GM23248 (cell line): ENCODE measurements around the gene ANO6. TPM values are rescaled to one million over a fixed set of nuclear protein-coding genes. Genes with fewer than 3 reads are reported as not detected.

ENCODE experiments used
- DNase-seq: peaks from one replicate; pipeline ENCODE4 v3.0.0-alpha.2; 2015
- H2AFZ ChIP-seq: fragments of 200-600 bp; sonication (generic); 2 replicates; pipeline ENCODE4 v1.6.1; 2016; ENCODE audit warnings: antibody characterized with exemption
- H3F3A ChIP-seq: fragments of 200-600 bp; sonication (generic); 2 replicates; pipeline ENCODE4 v1.6.1; 2016; ENCODE audit warnings: mild to moderate bottlenecking, antibody characterized with exemption, mixed run types; ENCODE audit not compliant: insufficient read depth
- H3K27ac ChIP-seq: fragments of 200-600 bp; sonication (generic); 2 replicates; pipeline ENCODE4 v1.5.1; 2016; ENCODE audit warnings: mild to moderate bottlenecking
- H3K27me3 ChIP-seq: fragments of 200-600 bp; sonication (generic); replicated peaks from 2 replicates; pipeline ENCODE4 v1.6.1; 2016; ENCODE audit warnings: mild to moderate bottlenecking; ENCODE audit not compliant: insufficient read depth
- H3K36me3 ChIP-seq: fragments of 200-600 bp; sonication (generic); 2 replicates; pipeline ENCODE4 v1.6.1; 2016; ENCODE audit warnings: low read depth, mild to moderate bottlenecking
- H3K4me1 ChIP-seq: fragments of 200-600 bp; sonication (generic); 2 replicates; pipeline ENCODE4 v1.6.1; 2016; ENCODE audit warnings: mild to moderate bottlenecking; ENCODE audit not compliant: insufficient read depth
- H3K4me2 ChIP-seq: fragments of 200-600 bp; sonication (generic); one replicate; pipeline ENCODE4 v1.6.1; 2016; ENCODE audit warnings: mild to moderate bottlenecking; ENCODE audit not compliant: unreplicated experiment
- H3K4me3 ChIP-seq: fragments of 200-600 bp; sonication (generic); 2 replicates; pipeline ENCODE4 v1.5.1; 2016; ENCODE audit warnings: mild to moderate bottlenecking
- H3K79me2 ChIP-seq: fragments of 200-600 bp; sonication (generic); 2 replicates; pipeline ENCODE4 v1.6.1; 2016; ENCODE audit warnings: mild to moderate bottlenecking; ENCODE audit not compliant: insufficient read depth
- H3K9ac ChIP-seq: fragments of 200-600 bp; sonication (generic); 2 replicates; pipeline ENCODE4 v1.6.1; 2016; ENCODE audit warnings: mild to moderate bottlenecking
- H3K9me2 ChIP-seq: fragments of 200-600 bp; sonication (generic); 2 replicates; pipeline ENCODE4 v1.6.1; 2016; ENCODE audit warnings: mixed run types, mild to moderate bottlenecking, moderate library complexity; ENCODE audit not compliant: insufficient read depth
- H3K9me3 ChIP-seq: fragments of 200-600 bp; sonication (generic); one replicate; pipeline ENCODE4 v1.6.1; 2017; ENCODE audit warnings: low read depth
- H4K20me1 ChIP-seq: fragments of 200-600 bp; sonication (generic); 2 replicates; pipeline ENCODE4 v1.6.0; 2016; ENCODE audit not compliant: insufficient read depth
- EZH2 ChIP-seq: fragments of 200-600 bp; sonication (generic); IDR thresholded peaks from 2 replicates; pipeline ENCODE4 v1.6.1; 2018; ENCODE audit warnings: antibody characterized with exemption, mild to moderate bottlenecking; ENCODE audit not compliant: insufficient read depth, poor library complexity, severe bottlenecking
- EZH2phosphoT487 ChIP-seq: fragments of 200-600 bp; sonication (generic); IDR thresholded peaks from 2 replicates; pipeline ENCODE4 v1.6.1; 2018; ENCODE audit warnings: antibody characterized with exemption, moderate library complexity, mild to moderate bottlenecking, low read depth; ENCODE audit not compliant: insufficient read depth
- WGBS, 2 experiments: methylation state at CpG; one replicate each; pipeline ENCODE4 v1.1.6; 2015 to 2017; ENCODE audit warnings: low lambda C conversion rate in 2 of 2, low coverage in 1 of 2; ENCODE audit errors: missing lambda C conversion rate in 2 of 2; 5-methylcytosine and 5-hydroxymethylcytosine counted together
- in situ Hi-C: fragments of 300-500 bp; cut with MboI; formaldehyde crosslinking; loops from 2 replicates; pipeline ENCODE4 v1.15.0; 2020
- polyA plus RNA-seq: library from polyadenylated mRNA; unstranded; fragments of >200 nt; fragmentation: Nextera tagmentation; extraction: Ambion mirVana; gene quantifications from 2 replicates; pipeline ENCODE4 v1.2.1, GENCODE V29; 2016
- total RNA-seq: library from RNA; depleted of rRNA; stranded (reverse); fragments of >200 nt; shearing (Covaris generic); gene quantifications from 2 replicates; pipeline ENCODE4 v1.2.3, GENCODE V29; 2014

ANO6 gene
- total and polyA plus RNA-seq, 2 experiments from 2014 or later = 50.1 to 65.4 TPM

DNA sequence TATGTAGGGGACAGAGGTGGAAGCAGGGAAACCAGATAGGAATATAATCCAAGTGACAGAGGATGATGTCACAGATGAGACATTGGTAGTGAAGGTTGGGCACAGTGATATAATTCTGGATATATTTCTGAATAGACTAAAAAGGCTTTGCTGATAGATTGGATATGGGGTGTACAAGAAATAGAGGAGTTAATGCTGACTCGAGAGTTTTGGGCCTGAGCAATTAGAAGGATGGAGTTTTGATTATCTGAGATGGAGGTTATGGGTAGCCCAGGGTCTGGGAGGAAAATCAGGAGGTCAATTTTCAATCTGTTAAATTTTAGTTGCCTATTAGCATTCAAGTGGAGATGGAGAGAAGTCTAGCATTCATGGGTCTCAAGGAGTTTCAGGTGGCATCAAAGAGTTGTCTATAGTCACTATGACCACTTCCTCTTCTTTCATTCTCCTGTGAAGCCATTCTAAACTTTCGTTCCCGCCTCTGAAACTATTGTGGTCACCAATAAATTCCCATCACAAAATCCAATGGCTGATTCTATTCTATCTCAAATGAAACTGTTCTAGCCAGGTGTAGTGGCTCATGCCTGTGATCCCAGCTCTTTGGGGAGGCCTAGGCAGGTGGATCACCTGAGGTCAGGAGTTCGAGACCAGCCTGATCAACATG lies 10.6 kb upstream of the ANO6 start:
- in situ Hi-C loops = no loop called here
- Histone ChIP-seq H3K4me2 (no peak overlapping the region), H2AFZ (no peak overlapping the region), H3K27me3 (no peaks in the 10 kb centered on the region), H3K4me1 (no peaks in the 10 kb centered on the region), H3K9ac (no peak overlapping the region), H3K36me3 (no peaks in the 10 kb centered on the region), H3K9me3 (no peaks in the 10 kb centered on the region), H3F3A (0 out of 2 replicates have a peak, but pooled peaks cover 8% of the 10 kb centered on the region), H4K20me1 (no peaks in the 10 kb centered on the region), H3K4me3 (no peak overlapping the region), H3K9me2 (no peaks in the 10 kb centered on the region), H3K79me2 (no peaks in the 10 kb centered on the region), H3K27ac (no peak overlapping the region)
- DNase-seq = no peak
- 92 to 95% methylated on average over 4 of the region's 4 CpGs for WGBS, 2 experiments
- no peak for TF ChIP-seq EZH2

- Histone ChIP-seq H3K4me2 (no peak overlapping the region), H3F3A (0 out of 2 replicates have a peak, but pooled peaks cover 8% of the 10 kb centered on the region), H4K20me1 (no peaks in the 10 kb centered on the region), H3K4me3 (no peak overlapping the region), H2AFZ (no peak overlapping the region), H3K9me3 (no peaks in the 10 kb centered on the region), H3K4me1 (no peaks in the 10 kb centered on the region), H3K27me3 (no peaks in the 10 kb centered on the region), H3K36me3 (no peaks in the 10 kb centered on the region), H3K27ac (0 out of 2 replicates have a peak overlapping the region, but pooled peaks have one; percentile 47), H3K9ac (no peak overlapping the region), H3K9me2 (no peaks in the 10 kb centered on the region), H3K79me2 (no peaks in the 10 kb centered on the region)
- peak; percentile 72 for DNase-seq
- 79% methylated on average over 9 of the region's 9 CpGs for WGBS, 2 experiments
- in situ Hi-C loops = no loop called here
- no peak for TF ChIP-seq EZH2phosphoT487
- no peak for TF ChIP-seq EZH2
Measured at GRCh38 chr12:45208604-45209487, 7.0 kb upstream of the ANO6 start.

DNA sequence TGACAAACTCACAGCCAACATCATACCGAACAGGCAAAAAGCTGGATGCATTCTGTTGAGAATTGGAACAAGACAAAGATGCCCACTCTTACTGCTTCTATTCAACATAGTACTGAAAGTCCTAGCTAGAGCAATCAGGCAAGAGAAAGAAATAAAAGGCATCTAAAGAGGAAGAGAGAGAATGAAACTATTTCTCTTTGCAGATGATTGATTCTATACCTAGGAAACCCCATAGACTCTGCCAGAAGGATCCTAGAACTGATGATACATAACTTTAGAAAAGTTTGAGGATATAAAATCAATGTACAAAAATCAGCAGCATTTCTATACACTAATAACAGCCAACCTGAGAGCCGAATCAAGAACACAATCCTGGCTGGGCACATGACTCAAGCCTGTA lies 6.1 kb upstream of the ANO6 start:
- Histone ChIP-seq H4K20me1 (no peaks in the 10 kb centered on the region), H3F3A (peaks cover 14% of the 10 kb centered on the region; the same call in 1 of the 2 replicates), H3K79me2 (no peaks in the 10 kb centered on the region), H3K4me2 (no peak overlapping the region), H3K27me3 (no peaks in the 10 kb centered on the region), H2AFZ (no peak overlapping the region), H3K4me1 (peaks cover 7% of the 10 kb centered on the region; the same call in 1 of the 2 replicates), H3K9me3 (no peaks in the 10 kb centered on the region), H3K9ac (no peak overlapping the region), H3K9me2 (no peaks in the 10 kb centered on the region), H3K36me3 (no peaks in the 10 kb centered on the region), H3K27ac (no peak overlapping the region), H3K4me3 (no peak overlapping the region)
- TF ChIP-seq EZH2phosphoT487 (no peak), EZH2 (no peak)
- WGBS, 2 experiments = 97 to 98% methylated on average over 2 of the region's 2 CpGs
- DNase-seq = no peak
- in situ Hi-C loops = no loop called here

DNA sequence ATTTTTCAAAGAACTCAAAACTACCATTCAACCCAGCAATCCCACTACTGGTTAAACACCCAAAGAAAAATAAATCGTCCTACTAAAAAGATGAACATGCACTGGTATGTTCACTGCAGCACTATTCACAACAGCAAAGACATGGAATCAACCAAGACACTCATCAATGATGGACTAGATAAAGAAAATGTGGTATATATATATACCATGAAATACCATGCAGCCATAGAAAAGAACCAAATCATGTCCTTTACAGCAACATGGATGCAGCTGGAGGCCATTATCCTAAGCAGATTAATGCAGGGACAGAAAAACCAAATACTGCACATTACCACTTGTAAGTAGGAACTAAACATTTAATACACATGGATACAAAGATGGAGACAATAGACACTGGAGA lies 3.8 kb upstream of the ANO6 start:
- no peak overlapping the region for H3K9ac ChIP-seq
- no peaks in the 10 kb centered on the region for H3K9me3 ChIP-seq
- H3K4me3 ChIP-seq = no peak overlapping the region
- no peak for DNase-seq
- peaks cover 6% of the 10 kb centered on the region for H3K79me2 ChIP-seq
- H3K4me1 ChIP-seq = peaks cover 8% of the 10 kb centered on the region; the same call in 1 of the 2 replicates
- H4K20me1 ChIP-seq = no peaks in the 10 kb centered on the region
- no peak overlapping the region for H2AFZ ChIP-seq
- no peak overlapping the region for H3K27ac ChIP-seq
- H3K9me2 ChIP-seq = no peaks in the 10 kb centered on the region
- TF ChIP-seq EZH2phosphoT487 (no peak), EZH2 (no peak)
- in situ Hi-C loops = no loop called here
- H3F3A ChIP-seq = peaks cover 29% of the 10 kb centered on the region
- no peak overlapping the region for H3K4me2 ChIP-seq
- no peaks in the 10 kb centered on the region for H3K27me3 ChIP-seq
- 96 to 100% methylated on average over 1 of the region's 1 CpG for WGBS, 2 experiments
- H3K36me3 ChIP-seq = no peaks in the 10 kb centered on the region
